ENCODE results near the gene SEMA3C. TPM values are rescaled to one million over a fixed set of nuclear protein-coding genes. Genes with fewer than 3 reads are reported as not detected.

The SEMA3C gene
- total and polyA plus RNA-seq, 12 donors: 2.4 to 20.5 (median 6.2) TPM

DNA sequence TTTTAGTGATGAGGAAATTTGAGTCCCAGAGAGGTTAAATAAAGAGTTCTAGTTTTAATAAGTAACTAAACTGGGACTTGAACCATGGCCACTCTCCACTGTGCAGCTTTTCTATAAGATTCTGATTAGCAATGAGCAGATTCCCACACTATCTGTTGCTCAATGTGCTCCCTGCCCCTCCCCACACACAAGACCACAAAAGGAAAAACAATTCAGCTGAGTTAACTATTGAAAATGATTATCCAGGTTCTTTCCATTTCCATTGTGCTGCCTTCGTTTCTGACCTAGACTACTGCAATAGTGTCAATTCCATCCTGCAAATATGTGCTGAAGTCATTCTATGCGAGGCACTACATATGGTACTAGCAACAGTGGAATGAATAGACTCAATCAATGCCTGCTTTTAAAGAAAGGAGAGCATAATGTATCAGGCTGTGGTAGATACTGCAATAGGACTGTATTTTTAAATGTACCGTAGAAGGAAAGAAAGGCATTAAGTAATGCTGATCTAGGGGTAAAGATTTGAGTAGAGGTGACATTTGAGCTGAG is 97.0 kb downstream of the SEMA3C start:
- H3K9me3 ChIP-seq (replicated peaks in 1 of 3): no peaks in the 10 kb centered on the region
- intact Hi-C loops (cut with DNase I): no loop called here
- H3K27me3 ChIP-seq: no peaks in the 10 kb centered on the region
- no peaks in the 10 kb centered on the region for H3K4me1 ChIP-seq (replicated peaks in 1 of 2)
- no peak for TF ChIP-seq POLR2A (IDR thresholded peaks at IDR 0.05)
- TF ChIP-seq, protein P1, sequence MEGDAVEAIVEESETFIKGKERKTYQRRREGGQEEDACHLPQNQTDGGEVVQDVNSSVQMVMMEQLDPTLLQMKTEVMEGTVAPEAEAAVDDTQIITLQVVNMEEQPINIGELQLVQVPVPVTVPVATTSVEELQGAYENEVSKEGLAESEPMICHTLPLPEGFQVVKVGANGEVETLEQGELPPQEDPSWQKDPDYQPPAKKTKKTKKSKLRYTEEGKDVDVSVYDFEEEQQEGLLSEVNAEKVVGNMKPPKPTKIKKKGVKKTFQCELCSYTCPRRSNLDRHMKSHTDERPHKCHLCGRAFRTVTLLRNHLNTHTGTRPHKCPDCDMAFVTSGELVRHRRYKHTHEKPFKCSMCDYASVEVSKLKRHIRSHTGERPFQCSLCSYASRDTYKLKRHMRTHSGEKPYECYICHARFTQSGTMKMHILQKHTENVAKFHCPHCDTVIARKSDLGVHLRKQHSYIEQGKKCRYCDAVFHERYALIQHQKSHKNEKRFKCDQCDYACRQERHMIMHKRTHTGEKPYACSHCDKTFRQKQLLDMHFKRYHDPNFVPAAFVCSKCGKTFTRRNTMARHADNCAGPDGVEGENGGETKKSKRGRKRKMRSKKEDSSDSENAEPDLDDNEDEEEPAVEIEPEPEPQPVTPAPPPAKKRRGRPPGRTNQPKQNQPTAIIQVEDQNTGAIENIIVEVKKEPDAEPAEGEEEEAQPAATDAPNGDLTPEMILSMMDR (IDR thresholded peaks at IDR 0.05): no peak
- no peak for DNase-seq
- WGBS, 4 donors: 64 to 84% (median 79%) methylated on average over 3 of the region's 3 CpGs
- H3K27ac ChIP-seq: no peak overlapping the region
- H3K36me3 ChIP-seq (replicated peaks in 1 of 2): no peaks in the 10 kb centered on the region
- H3K4me3 ChIP-seq: no peak overlapping the region

DNA sequence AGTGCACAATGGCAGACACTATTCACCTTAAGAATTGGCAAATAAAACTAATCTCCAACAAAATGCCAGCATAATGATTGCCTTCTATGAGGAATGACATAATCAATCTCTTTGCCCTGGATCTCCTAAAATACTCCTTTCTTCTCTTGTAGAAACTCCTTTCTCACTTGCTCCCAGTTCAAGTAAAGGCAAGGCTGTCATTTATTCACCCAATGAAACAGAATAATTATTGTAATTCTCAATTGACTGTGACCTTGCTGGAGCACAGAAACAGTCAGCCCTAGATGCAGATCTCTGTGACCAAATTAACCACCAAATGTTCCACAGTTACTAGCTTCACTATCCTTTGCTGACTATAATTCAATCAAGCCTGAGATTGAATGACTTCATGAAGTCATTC is 99.3 kb downstream of the SEMA3C start:
- H3K27me3 ChIP-seq: no peaks in the 10 kb centered on the region
- no peak for DNase-seq
- no peak overlapping the region for H3K4me3 ChIP-seq
- no peak overlapping the region for H3K27ac ChIP-seq
- TF ChIP-seq POLR2A (IDR thresholded peaks at IDR 0.05): no peak
- H3K36me3 ChIP-seq (replicated peaks in 1 of 2): no peaks in the 10 kb centered on the region
- H3K4me1 ChIP-seq (replicated peaks in 1 of 2): no peaks in the 10 kb centered on the region
- no peaks in the 10 kb centered on the region for H3K9me3 ChIP-seq (replicated peaks in 1 of 3)
- intact Hi-C loops (cut with DNase I): no loop called here

DNA sequence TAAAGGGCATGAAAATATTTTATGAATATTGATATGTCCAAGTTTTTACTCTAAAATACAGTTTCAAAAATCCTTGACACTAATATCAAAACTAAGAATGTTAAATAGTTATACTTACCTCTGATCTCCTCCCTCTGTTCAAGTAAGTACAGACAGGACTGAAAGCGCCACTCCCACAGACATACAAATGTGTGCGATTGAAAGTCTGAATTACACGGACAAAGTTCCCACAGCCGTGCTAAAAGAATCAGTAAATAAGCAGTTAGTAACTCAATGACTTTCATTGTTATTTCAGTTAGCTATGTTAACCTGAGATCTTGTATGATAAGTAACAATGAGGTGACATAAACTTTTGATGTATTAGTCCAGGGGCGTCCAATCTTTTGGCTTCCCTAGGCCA is 100.7 kb downstream of the SEMA3C start:
- intact Hi-C loops (cut with DNase I): no loop called here
- TF ChIP-seq POLR2A (IDR thresholded peaks at IDR 0.05): no peak
- TF ChIP-seq, protein P1 (IDR thresholded peaks at IDR 0.05): no peak
- no peaks in the 10 kb centered on the region for H3K27me3 ChIP-seq
- no peak overlapping the region for H3K27ac ChIP-seq
- DNase-seq: no peak
- WGBS, 4 donors: 84 to 88% (median 86%) methylated on average over 5 of the region's 5 CpGs
- H3K4me3 ChIP-seq: no peak overlapping the region
- no peaks in the 10 kb centered on the region for H3K9me3 ChIP-seq (replicated peaks in 1 of 3)
- no peaks in the 10 kb centered on the region for H3K36me3 ChIP-seq (replicated peaks in 1 of 2)
- no peaks in the 10 kb centered on the region for H3K4me1 ChIP-seq (replicated peaks in 1 of 2)

DNA sequence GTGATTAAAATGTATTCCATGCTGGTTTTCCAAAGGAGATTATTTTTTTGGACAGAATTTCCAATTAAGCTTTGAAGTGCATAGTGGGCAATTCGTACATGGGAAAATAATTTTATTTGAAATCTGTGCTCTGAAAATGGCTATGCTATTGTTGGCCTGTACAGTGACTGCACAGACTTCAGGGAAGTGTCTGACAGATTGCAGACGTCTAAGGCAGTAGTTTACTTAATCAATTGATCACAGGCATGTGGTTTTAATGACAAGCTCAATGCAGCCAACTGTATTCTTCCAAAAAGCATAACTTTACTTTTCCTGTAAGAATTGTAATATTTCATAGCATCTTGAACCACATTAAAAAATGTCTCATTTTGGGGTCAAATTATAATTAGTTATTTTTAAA is 102.0 kb downstream of the SEMA3C start:
- Histone ChIP-seq H3K4me1 (replicated peaks in 1 of 2) (no peaks in the 10 kb centered on the region), H3K36me3 (replicated peaks in 1 of 2) (no peaks in the 10 kb centered on the region), H3K27me3 (no peaks in the 10 kb centered on the region), H3K27ac (no peak overlapping the region), H3K4me3 (no peak overlapping the region), H3K9me3 (replicated peaks in 1 of 3) (no peaks in the 10 kb centered on the region)
- 41 to 57% (median 51%) methylated on average over 2 of the region's 2 CpGs for WGBS, 4 donors
- TF ChIP-seq, protein P1 (IDR thresholded peaks at IDR 0.05): no peak
- no peak for TF ChIP-seq POLR2A (IDR thresholded peaks at IDR 0.05)
- intact Hi-C loops (cut with DNase I): no loop called here
- DNase-seq: no peak

DNA sequence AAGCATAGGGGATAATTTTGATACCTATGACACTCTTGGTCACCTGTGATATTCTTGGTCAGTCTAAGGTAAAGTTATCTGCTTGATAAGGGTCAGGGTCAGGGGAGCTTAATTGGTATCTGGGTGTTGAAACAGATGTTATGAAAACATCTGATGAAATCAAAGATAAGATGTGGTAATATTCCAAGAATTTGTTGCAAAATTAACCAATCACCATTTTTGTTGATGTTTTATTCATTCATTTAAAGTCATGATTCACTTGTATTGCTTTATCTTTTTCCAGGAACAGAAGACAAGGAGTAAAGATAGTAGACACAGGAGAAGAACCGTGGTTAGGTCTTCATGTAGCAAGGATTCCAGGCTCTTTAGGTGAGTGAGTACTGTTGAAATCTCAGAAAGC is 103.1 kb downstream of the SEMA3C start:
- WGBS, 4 donors: 30 to 52% (median 44%) methylated on average over 1 of the region's 1 CpG
- Histone ChIP-seq H3K36me3 (replicated peaks in 1 of 2) (no peaks in the 10 kb centered on the region), H3K27ac (no peak overlapping the region), H3K27me3 (no peaks in the 10 kb centered on the region), H3K4me1 (replicated peaks in 1 of 2) (no peaks in the 10 kb centered on the region), H3K9me3 (replicated peaks in 1 of 3) (no peaks in the 10 kb centered on the region), H3K4me3 (no peak overlapping the region)
- TF ChIP-seq, protein P1 (IDR thresholded peaks at IDR 0.05): no peak
- no peak for TF ChIP-seq POLR2A (IDR thresholded peaks at IDR 0.05)
- DNase-seq: no peak
- intact Hi-C loops (cut with DNase I): no loop called here
